Activated CD4-positive, alpha-beta T cell treated with anti-CD3 and anti-CD28 coated beads, Interleukin-10, Interleukin-2, amounts not matched to agents 100 ng/mL and 50 ng/mL, durations not matched to agents 16 hours and 8 hours (primary cell): ENCODE data around the gene TRNAU1AP.
"Not testable (repeated sequence)": the region's sequence is repeated elsewhere in the genome, so short reads cannot be mapped to it uniquely, and the experiment has no call there.

Experiments
- DNase-seq: peaks from one replicate; pipeline ENCODE4 v3.0.0-alpha.2; 2020

The TRNAU1AP gene

DNA sequence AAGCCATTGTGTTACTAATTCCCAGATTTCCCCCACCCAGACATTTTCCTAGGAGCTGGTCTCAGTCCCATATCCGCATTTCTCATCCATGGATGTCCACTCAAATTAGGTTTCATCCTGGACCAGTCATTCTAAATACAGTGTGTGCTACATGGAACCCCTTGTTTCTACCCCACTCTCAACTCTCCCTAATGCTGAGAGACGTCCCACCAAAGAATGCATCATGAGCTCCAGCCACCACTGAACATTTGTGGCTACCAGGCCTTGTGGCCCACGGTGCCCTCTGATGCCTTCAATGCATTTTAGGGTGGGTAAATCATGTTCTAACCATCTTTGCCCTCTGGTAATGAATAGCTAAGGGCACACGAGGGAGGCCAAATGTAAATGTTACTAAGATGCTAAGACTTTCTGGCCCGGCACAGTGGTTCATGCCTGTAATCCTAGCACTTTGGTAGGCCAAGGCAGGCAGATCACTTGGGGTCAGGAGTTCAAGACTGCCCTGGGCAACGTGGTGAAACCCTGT lies 25.9 kb downstream of the TRNAU1AP start:
- peak; percentile 18 for DNase-seq

DNA sequence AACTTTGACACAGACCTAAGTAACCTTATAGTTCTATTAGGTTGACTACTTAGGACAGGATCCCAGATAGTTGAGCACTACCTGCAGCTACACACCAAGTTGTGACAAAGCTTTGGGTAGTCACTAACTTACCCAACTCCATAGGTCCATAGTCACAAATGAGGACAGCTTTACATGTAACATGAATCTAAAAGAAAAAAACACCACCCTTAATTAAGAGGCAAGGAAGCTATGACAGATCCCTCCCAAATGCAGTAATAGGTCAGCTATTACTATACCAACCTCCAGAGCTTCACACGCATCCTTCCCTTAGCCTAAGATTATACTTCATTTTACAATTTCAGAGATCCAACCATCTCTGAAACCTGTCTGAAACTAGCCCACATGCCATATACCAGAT lies 26.5 kb downstream of the TRNAU1AP start:
- peak; percentile 14 for DNase-seq

DNA sequence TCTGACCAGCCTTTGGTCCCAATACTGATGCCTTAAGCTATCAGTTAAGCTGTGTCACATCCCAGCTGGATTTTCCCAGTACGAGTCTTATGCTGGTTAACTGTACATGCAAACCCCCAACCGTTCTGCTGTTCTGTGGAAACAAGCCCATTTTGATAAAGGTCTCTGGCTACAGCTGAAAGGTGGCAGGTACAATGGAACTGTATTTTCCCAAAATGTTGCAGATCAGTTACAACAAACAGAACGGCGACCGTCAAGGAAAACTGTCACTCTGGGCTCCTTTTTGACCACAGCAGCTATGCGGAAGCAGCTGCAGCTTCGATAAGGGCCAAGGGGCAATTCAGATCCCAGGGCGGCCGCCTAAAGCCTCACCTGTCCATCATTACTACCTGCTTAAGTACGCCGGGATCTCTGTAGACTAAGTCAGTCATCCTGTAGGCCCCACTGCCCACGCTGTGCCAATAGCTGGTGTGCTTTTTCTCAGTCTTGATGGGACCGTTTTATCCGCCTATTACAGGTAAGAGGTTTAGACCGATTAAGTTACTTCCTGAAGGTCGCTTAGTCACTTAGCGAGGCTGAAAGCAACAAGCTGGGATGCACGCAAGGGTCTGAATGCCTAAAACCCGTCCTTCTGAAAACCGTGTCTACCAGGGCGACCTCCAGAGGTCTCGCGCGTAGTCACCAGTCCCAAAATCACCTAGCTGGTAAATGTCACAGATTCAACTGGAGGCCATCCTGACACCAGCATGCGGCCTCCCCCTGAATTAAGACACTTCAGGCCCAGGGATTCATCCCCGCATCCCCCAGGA lies 28.0 kb downstream of the TRNAU1AP start:
- peak; percentile 66 for DNase-seq

DNA sequence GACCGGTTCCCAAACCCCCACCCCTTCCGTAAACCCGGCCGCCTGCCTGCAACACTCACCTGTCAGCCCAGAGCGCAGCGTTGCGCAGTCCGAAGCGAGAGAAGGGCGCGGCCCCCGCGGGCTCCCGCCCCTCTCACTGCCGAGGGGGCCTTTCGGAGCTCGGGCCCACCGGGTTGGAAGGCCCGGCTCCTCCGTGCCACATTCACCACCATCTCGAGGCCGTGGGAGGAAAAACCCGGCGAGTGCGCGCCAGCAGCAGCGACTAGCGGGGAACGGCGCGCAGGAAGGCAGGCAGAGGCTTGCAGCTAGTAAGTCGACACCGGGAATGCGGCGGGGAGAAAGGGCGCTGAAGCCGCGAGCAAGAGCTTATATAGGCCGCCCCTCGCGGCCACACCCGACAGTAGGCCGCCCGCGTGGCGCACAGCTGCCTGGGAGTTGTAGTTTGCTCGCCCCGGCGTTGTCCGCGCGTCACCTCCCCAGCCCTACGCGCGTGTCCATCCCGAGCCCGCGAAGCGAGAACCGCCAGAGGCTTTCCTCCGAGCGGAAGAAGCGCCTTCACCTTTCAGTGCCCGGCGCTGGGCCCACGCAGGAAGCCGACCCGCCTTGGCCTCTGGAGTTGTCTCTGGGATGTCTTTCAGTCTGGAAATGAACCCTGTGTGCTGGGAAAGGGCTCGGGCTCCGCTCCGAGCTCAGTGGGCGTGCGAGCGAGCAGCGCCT lies 28.8 kb downstream of the TRNAU1AP start:
- DNase-seq, result peak; percentile 97

DNA sequence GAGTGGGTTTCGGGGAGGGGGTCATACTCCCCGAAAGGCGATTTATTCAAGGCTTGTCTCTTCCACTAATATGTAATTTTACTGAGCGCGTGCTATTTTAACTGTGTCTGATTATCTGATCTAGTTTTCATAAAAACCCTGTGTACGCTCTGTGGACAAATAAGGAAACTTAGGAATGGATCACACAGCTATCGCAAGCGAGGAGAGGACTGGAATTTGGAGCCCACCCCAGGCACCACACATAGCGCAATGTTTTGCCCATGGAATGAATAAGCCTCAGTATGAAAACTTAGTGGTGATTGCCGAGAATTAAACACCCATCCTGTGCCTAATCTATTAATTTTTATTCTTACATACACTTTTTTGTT lies 29.3 kb downstream of the TRNAU1AP start:
- DNase-seq, result no peak

DNA sequence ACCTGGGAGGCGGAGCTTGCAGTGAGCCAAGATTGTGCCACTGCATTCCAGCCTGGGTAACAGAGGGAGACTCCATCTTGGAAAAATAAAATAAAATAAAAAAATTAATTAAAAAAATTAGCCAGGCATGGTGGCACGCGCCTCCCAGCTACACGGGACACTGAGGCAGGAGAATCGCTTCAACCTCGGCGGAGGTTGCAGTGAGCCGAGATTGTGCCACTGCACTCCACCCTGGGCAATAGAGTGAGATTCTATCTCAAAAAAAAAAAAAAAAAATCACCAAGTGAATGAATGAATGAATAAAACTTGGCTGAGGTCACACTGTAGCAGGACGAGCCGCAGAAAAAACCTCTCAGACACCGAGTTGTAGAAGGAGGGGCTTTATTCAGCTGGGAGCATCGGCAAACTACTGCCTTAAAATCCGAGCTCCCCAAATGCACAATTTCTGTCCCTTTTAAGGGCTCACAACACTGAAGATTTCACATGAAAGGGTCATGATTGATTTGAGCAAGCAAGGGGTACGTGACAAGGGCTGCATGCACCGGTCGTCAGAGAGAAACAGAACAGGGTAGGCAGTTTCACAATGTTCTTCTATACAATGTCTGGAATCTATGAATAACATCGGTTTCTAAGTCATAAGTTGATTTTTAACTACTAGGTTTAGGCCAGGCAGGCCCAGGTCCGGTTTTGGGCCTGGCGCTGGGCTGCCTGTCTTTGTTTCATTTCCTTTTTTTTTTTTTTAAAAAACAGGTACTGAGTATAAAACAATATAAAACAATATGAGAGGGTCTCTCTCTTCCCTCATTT lies 33.9 kb downstream of the TRNAU1AP start:
- not testable (repeated sequence) for DNase-seq

DNA sequence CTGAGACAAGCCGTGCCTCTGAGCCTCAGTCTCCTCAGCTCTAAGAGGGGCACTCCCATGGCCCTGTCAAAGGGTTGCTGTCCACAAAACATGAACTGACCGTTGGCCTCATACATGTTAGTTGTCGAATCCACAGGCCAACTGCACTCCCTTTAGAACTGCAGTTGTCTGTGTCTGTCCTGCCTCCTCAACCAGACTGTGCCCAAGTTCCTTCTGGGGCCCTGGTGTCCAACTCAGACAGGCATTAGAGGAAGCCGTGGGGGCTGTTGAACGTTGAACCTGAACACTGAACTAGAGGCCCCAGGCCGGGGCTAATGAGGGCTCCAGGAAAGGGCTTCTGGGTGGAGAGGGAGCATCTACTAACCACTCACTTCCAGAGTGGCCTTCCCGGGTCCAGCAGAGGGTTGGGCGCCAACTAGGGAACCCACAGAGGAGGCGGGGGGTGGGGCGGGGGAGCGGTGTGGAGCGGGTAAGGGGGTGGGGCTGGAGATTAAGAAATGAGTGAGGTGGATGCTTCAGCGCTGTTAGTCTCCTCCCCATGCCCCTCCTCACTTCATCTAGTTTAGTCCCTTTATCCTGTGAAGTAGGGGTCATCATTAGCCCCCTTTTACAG lies 38.9 kb downstream of the TRNAU1AP start, which contains the start of gene RAB42:
Gene RAB42 (plus strand): TSS at position 558 of the 613 bp plus-strand sequence. CDS start 247 bp downstream, outside the sequence.
- DNase-seq, result no peak

DNA sequence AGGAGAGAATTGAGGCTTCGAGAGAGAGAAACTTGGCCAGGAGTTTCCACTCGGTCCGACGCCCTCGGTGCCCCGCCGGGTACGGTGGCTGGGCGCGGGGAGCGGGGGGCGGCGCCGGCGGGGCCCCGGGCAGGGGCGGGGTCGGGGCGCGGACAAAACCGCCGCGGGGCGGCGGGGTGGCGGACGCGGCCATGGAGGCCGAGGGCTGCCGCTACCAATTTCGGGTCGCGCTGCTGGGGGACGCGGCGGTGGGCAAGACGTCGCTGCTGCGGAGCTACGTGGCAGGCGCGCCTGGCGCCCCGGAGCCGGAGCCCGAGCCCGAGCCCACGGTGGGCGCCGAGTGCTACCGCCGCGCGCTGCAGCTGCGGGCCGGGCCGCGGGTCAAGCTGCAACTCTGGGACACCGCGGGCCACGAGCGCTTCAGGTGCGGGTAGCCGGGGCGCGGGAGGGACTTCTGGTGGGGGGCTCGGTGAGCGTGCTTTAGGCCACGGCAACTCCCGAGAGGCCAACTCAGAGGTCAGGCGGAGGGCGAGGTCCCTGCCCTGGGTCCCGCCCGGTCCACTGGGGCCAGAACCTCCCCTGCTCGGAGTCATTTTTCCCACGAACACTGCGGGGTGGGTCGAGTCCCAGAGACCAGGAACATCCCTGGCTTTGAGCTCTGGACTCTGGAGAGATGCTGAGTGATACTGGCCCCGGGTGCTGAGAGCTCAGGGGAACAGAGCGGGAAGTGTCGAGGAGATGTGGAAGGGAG lies 39.6 kb downstream of the TRNAU1AP start:
- DNase-seq, result no peak

DNA sequence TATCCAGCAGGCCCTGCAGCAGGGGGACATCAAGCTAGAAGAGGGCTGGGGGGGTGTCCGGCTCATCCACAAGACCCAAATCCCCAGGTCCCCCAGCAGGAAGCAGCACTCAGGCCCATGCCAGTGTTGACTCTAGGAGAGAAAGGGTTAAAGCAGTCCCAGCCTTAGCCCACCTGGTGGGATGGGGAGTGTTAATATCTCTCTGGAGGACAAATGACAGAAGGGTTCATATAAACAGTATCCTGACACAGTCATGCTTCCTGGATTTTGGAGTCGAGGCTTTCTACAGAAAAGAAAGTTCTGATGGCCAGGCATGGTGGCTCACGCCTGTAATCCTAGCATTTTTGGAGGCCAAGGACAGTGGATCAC lies 41.1 kb downstream of the TRNAU1AP start:
- not testable (repeated sequence) for DNase-seq

DNA sequence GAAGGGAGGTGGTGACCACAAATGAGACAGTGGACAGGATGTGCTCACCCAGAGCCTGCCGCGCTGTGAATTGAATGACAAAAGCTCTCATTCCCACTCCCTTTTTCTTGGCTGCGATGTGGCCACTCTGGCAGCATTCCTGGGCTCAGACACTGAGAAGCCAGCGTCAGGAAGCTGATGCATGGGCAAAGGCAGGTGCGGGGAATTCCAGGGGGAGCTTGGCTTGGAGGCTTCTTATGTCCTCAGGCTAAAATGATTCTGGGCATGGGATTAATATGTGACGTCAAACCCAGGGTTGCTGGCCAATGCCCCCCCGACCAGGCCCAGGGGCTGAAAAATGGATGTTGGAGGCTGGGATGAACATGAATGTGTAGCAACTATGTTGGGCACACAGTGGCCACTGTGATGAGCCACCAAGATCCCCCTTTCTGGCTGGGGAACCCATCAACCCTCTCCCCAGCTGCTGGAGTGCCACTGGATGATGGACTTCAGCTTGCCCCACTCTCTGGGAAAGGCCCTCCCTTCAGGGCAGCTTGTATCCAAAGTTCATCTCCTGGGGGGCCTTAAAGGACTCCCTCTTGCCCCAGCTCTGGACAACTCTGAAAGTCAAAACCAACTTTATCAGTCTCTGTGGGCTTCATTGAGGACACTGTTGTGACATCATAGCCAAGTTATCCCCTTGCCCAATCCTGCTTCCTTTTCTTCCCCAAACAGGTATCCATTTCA lies 42.0 kb downstream of the TRNAU1AP start:
- not testable (repeated sequence) for DNase-seq

DNA sequence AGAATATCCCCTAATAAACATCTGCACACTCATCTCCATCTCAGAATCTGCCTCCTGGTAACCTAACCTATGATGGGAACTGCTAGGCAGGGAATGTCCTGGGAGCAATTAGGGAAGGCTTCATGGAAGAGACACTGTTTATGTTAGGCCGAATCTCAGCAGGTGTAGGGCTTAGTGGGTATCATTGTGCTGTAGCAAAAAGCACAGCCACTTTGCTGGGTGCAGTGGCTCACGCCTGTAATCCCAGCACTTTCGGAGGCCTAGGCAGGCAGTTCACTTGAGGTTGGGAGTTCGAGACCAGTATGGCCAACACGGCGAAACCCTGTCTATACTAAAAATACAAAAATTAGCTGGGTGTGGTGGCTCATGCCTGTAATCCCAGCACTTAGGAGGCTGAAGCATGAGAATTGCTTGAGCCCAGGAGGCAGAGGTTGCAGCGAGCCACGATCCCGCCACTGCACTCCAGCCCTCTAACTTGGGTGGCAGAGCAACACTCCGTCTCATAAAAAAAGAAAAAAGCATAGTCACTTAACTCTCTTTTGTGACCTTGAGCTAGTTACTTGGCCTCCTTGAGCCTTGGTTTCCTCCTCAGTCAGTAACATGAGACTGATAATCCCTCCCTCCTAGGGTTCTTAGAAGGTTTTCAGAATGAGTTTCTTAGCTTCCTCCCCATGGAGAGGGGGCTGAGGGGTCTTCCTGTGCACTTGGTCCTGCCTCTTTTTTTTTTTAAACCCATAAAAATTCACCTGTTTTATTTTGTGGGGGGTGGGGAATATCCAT lies 42.7 kb downstream of the TRNAU1AP start:
- DNase-seq, result no peak

DNA sequence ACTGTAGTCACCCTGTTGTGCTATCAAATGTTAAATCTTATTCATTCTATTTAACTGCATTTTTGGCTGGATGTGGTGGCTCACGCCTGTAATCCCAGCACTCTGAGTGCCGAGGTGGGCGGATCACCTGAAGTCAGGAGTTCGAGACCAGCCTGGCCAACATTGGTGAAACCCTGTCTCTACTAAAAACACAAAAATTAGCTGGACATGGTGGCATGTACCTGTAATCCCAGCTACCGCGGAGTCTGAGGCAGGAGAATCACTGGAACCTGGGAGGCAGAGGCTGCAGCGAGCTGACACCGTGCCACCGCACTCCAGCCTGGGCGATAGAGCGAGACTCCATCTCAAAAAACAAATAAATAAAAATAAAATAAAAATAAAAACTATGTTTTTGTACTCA lies 43.4 kb downstream of the TRNAU1AP start:
- DNase-seq, result not testable (repeated sequence)

DNA sequence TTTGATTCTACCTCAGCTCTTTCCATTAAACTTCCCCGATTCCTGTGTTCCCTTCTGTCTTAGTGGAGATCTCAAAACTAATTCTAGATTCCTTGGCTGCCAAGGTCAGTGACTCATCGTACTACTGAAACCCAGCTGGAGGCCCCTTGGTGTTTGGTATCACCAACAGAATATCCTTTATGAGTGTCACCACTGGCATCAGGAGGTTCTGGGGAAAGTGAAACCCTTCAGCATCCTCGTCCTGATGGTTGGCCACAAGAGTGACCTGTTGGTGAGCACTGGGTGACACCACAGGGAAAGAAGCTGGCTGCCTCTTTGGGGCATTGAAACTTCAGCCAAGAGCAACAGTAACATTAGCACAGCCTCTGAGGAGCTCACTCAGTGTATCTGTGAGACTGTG lies 48.8 kb downstream of the TRNAU1AP start:
- peak; percentile 67 for DNase-seq

DNA sequence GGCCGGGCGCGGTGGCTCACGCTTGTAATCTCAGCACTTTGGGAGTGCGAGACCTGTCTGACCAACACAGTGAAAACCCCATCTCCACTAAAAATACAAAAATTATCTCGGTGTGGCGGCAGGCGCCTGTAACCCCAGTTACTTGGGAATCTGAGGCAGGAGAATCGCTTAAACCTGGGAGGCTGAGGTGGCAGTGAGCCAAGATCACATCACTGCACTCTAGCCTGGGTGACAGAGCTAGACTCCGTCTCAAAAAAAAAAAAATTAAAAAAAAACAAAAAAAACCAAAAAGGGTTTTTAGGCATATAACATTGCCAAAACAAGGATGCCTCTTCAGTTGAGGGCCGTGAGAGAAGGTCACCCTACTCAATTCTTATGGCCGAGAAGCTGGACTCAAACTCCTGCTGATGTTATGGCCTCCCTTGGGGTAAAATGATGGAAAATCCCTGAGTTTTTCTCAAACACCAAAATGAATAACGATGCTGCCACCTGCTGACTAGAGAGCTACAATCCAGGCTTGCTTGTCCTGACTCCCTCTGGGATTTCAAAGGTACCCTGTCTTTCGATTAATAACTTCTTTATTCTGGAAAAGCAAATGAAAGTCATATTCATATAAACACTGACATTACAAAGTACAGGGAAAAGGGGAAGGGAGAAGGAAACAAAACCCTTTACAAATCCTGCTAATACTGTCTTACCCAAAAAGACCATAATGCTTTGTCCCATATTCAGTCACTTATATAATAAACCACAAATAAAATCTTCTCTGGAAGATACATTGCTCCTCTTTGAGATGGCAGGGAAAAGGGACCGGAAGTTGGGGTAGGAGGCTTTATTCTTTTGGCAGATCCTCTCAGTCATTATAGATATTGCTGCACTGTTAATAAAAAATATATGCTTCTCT lies 49.9 kb downstream of the TRNAU1AP start:
- peak; percentile 32 for DNase-seq

DNA sequence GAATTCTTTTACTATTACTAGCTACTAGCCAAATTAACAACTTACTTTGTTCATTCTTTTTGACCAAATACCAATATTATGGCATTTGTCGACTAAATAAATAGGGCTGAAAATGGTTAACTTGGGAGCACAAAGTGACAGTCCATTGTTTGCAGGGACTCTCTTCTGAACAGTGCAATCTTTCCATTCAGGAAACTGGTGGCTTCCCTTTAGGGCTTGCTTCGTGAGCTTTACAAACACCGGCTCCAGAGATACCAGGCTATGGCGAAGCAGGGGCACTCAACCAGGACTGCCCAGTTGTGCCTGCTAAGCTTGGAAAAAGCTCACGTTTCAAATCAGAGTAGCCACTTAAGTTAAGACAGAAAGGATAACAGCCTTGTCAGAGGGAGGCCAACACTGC lies 51.5 kb downstream of the TRNAU1AP start:
- no peak for DNase-seq

DNA sequence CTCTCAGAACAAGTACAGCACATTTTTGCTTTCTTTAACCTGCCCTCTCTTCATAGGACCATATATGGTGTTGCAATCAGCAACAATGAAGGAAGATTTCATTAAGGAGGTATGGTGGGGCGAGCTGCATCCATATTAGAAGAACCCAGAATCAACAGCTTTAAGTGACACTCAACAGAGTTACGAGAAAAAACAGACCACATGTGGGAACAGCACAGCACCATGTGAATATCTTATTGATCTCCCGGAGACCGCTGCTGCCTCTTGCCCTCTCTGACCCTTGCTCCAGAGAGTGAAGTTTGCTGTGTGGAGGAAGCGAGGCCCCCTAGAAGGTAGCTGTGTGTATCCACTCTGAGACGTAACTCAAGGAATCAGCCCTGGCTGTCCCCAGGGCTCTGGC lies 52.1 kb downstream of the TRNAU1AP start:
- DNase-seq, result no peak

DNA sequence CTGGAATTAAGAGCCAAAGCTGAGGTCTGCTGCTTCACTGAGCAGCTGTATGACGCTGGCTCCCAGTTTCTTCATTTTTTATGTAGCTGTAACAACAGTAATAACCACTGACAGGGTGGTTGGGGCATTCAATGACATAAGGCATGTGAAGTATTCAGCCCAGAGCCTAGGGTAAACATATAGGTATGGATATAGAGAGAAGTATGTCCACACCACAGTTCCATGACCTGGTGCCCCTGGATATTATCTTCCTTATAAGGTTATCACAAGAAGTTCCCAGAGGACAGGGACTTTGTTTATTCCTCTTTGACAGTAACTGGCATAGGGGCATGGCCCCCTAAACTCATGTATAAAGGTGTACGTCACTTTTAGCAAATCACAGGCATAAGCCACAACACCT lies 53.9 kb downstream of the TRNAU1AP start:
- no peak for DNase-seq

DNA sequence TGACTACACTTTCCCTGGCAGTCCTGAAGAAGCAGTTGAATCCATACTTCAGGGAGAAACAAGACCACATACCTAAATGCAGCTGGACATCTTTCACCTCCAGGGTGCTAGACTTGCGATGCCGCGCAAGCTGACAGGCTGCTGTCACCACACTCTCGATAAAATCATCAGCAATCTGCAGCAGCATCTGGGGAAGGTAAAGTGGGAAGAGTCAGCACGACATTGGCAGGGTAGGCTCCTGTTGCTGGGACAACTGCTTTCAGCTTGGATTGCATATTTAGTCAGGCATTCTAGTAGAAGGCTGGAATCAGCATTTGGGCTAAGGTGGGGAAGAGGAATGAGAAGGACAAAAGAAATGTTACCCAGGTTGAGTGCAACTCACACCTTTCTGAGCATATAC lies 60.3 kb downstream of the TRNAU1AP start:
- DNase-seq, result no peak
